Naive B cell (primary cell): Measurements from ENCODE around the gene LASP1. TPM values are rescaled to one million over a fixed set of nuclear protein-coding genes. Genes with fewer than 3 reads are reported as not detected.

Experiments
- ATAC-seq, 2 donors: fragments of 150-1000 bp; cut with Tn5 transposase; 2 replicates each; pipeline ENCODE4 v1.10.0; 2021; ENCODE audit warnings: low read depth in 2 of 2, mild to moderate bottlenecking in 2 of 2, moderate library complexity in 2 of 2
- DNase-seq: peaks from one replicate; pipeline ENCODE4 v3.0.0; 2022
- H3K27ac Mint-ChIP-seq, 6 donors: one replicate each; pipeline ENCODE4 v1.8.0; 2020 to 2022; ENCODE audit warnings: mild to moderate bottlenecking in 6 of 6, mixed read lengths in 6 of 6, moderate library complexity in 5 of 6, inconsistent platforms in 2 of 6
- H3K27me3 Mint-ChIP-seq, 3 donors: one replicate each; pipeline ENCODE4 v1.8.0; 2021 to 2022; ENCODE audit warnings: mixed read lengths in 3 of 3, mild to moderate bottlenecking in 1 of 3
- H3K36me3 Mint-ChIP-seq, 2 donors: one replicate each; pipeline ENCODE4 v1.8.0; 2020 to 2022; ENCODE audit warnings: mixed read lengths in 2 of 2, inconsistent platforms in 1 of 2, mild to moderate bottlenecking in 1 of 2
- H3K4me1 Mint-ChIP-seq, 3 donors: one replicate each; pipeline ENCODE4 v1.8.0; 2020 to 2022; ENCODE audit warnings: mixed read lengths in 3 of 3, inconsistent platforms in 1 of 3, mild to moderate bottlenecking in 1 of 3, moderate library complexity in 1 of 3
- H3K4me3 Mint-ChIP-seq, 8 donors: one replicate each; pipeline ENCODE4 v1.8.0; 2020 to 2022; ENCODE audit warnings: mild to moderate bottlenecking in 8 of 8, mixed read lengths in 8 of 8, moderate library complexity in 8 of 8, inconsistent platforms in 2 of 8
- H3K9me3 Mint-ChIP-seq, 7 donors: one replicate each; pipeline ENCODE4 v1.8.0; 2020 to 2022; ENCODE audit warnings: mixed read lengths in 7 of 7, mild to moderate bottlenecking in 5 of 7, inconsistent platforms in 2 of 7, moderate library complexity in 1 of 7
- polyA plus RNA-seq, 6 donors: library from polyadenylated mRNA; unstranded; fragments of 300-500 nt; fragmentation: Illumina TruSeq; gene quantifications; one replicate each; pipeline ENCODE4 v1.2.3, GENCODE V29; 2021; ENCODE audit warnings: low read depth in 6 of 6

Gene LASP1
- polyA plus RNA-seq, 6 donors from 2014 or later = 28.4 to 47.4 (median 41.8) TPM

- no peaks in the 10 kb centered on the region for H3K36me3 Mint-ChIP-seq
- peak overlapping the region; percentile 44 to 87 (median 69) for H3K27ac Mint-ChIP-seq
- no peaks in the 10 kb centered on the region for H3K9me3 Mint-ChIP-seq
- peaks cover 49 to 57% (median 50%) of the 10 kb centered on the region in 3 donors for H3K4me1 Mint-ChIP-seq
- ATAC-seq (no peak), DNase-seq (no peak)
- H3K4me3 Mint-ChIP-seq = peak overlapping the region in 3 of 8 donors; percentile 29 to 33 (median 30)
- no peaks in the 10 kb centered on the region for H3K27me3 Mint-ChIP-seq
These were observed 16.1 kb downstream of the LASP1 start for GRCh38 chr17:38885728-38886642.

- ATAC-seq (no peak), DNase-seq (no peak)
- Mint-ChIP-seq H3K4me3 (no peak overlapping the region), H3K27me3 (no peaks in the 10 kb centered on the region), H3K9me3 (no peaks in the 10 kb centered on the region), H3K4me1 (peaks cover 48 to 56% (median 51%) of the 10 kb centered on the region in 3 donors), H3K36me3 (no peaks in the 10 kb centered on the region), H3K27ac (peak overlapping the region in 5 of 6 donors; percentile 44 to 69 (median 65))
These were observed 16.8 kb downstream of the LASP1 start for GRCh38 chr17:38886643-38887010.

- ATAC-seq (no peak), DNase-seq (no peak)
- no peaks in the 10 kb centered on the region for H3K27me3 Mint-ChIP-seq
- H3K4me1 Mint-ChIP-seq = peaks cover 39 to 42% (median 40%) of the 10 kb centered on the region in 3 donors
- H3K27ac Mint-ChIP-seq = peak overlapping the region in 1 of 6 donors; percentile 52
- no peaks in the 10 kb centered on the region for H3K9me3 Mint-ChIP-seq
- no peaks in the 10 kb centered on the region for H3K36me3 Mint-ChIP-seq
- H3K4me3 Mint-ChIP-seq = no peak overlapping the region
These were observed 19.0 kb downstream of the LASP1 start for GRCh38 chr17:38888842-38889241.

GRCh38 chr17:38889745-38890409 is 20.0 kb downstream of the LASP1 start:
- Mint-ChIP-seq H3K27ac (peak overlapping the region; percentile 21 to 85 (median 76)), H3K4me1 (peaks cover 33 to 42% (median 38%) of the 10 kb centered on the region in 3 donors), H3K36me3 (no peaks in the 10 kb centered on the region), H3K9me3 (no peaks in the 10 kb centered on the region), H3K27me3 (no peaks in the 10 kb centered on the region), H3K4me3 (peak overlapping the region in 1 of 8 donors; percentile 6)
- no peak for DNase-seq
- no peak for ATAC-seq

GRCh38 chr17:38890410-38890746 is 20.5 kb downstream of the LASP1 start:
- Mint-ChIP-seq H3K27ac (peak overlapping the region in 2 of 6 donors; percentile 69 to 78), H3K4me3 (no peak overlapping the region), H3K9me3 (no peaks in the 10 kb centered on the region), H3K27me3 (no peaks in the 10 kb centered on the region), H3K4me1 (peaks cover 28 to 41% (median 33%) of the 10 kb centered on the region in 3 donors), H3K36me3 (no peaks in the 10 kb centered on the region)
- ATAC-seq (no peak), DNase-seq (no peak)

GRCh38 chr17:38891441-38891840 is 21.6 kb downstream of the LASP1 start:
- Mint-ChIP-seq H3K27ac (peak overlapping the region; percentile 63 to 94 (median 86)), H3K9me3 (no peaks in the 10 kb centered on the region), H3K4me1 (peaks cover 19 to 34% (median 22%) of the 10 kb centered on the region in 3 donors), H3K4me3 (peak overlapping the region in 5 of 8 donors; percentile 36 to 80 (median 58)), H3K27me3 (no peaks in the 10 kb centered on the region), H3K36me3 (no peaks in the 10 kb centered on the region)
- DNase-seq (no peak), ATAC-seq (peak; percentile 76 to 84)

GRCh38 chr17:38892083-38892482 is 22.2 kb downstream of the LASP1 start:
- H3K9me3 Mint-ChIP-seq = no peaks in the 10 kb centered on the region
- DNase-seq = no peak
- ATAC-seq = peak; percentile 76 to 77
- peak overlapping the region in 4 of 8 donors; percentile 36 to 80 (median 50) for H3K4me3 Mint-ChIP-seq
- no peaks in the 10 kb centered on the region for H3K27me3 Mint-ChIP-seq
- peaks cover 21 to 33% (median 21%) of the 10 kb centered on the region in 3 donors for H3K4me1 Mint-ChIP-seq
- H3K36me3 Mint-ChIP-seq = no peaks in the 10 kb centered on the region
- peak overlapping the region; percentile 66 to 94 (median 86) for H3K27ac Mint-ChIP-seq

- ATAC-seq = no peak
- no peaks in the 10 kb centered on the region for H3K36me3 Mint-ChIP-seq
- no peak for DNase-seq
- no peak overlapping the region for H3K4me3 Mint-ChIP-seq
- H3K4me1 Mint-ChIP-seq = peaks cover 23 to 36% (median 27%) of the 10 kb centered on the region in 3 donors
- peak overlapping the region in 4 of 6 donors; percentile 66 to 91 (median 80) for H3K27ac Mint-ChIP-seq
- no peaks in the 10 kb centered on the region for H3K27me3 Mint-ChIP-seq
- H3K9me3 Mint-ChIP-seq = no peaks in the 10 kb centered on the region
These were observed 22.8 kb downstream of the LASP1 start for GRCh38 chr17:38892620-38893019.

GRCh38 chr17:38893113-38893512 is 23.3 kb downstream of the LASP1 start:
- peaks cover 26 to 41% (median 31%) of the 10 kb centered on the region in 3 donors for H3K4me1 Mint-ChIP-seq

GRCh38 chr17:38893607-38894006 is 23.7 kb downstream of the LASP1 start:
- ATAC-seq = no peak

More at GRCh38 chr17:38893113-38893512, 23.3 kb downstream of the LASP1 start:
- no peak for DNase-seq
- Mint-ChIP-seq H3K4me3 (no peak overlapping the region), H3K27ac (peak overlapping the region in 2 of 6 donors; percentile 15 to 18), H3K36me3 (no peaks in the 10 kb centered on the region), H3K27me3 (no peaks in the 10 kb centered on the region), H3K9me3 (no peaks in the 10 kb centered on the region)
- ATAC-seq = no peak

GRCh38 chr17:38894276-38894675 is 24.4 kb downstream of the LASP1 start:
- no peaks in the 10 kb centered on the region for H3K9me3 Mint-ChIP-seq
- H3K36me3 Mint-ChIP-seq = no peaks in the 10 kb centered on the region
- DNase-seq (no peak), ATAC-seq (no peak)
- H3K27me3 Mint-ChIP-seq = no peaks in the 10 kb centered on the region
- peaks cover 37 to 53% (median 43%) of the 10 kb centered on the region in 3 donors for H3K4me1 Mint-ChIP-seq
- peak overlapping the region in 4 of 6 donors; percentile 30 to 90 (median 80) for H3K27ac Mint-ChIP-seq
- no peak overlapping the region for H3K4me3 Mint-ChIP-seq

More at GRCh38 chr17:38893607-38894006, 23.7 kb downstream of the LASP1 start:
- Mint-ChIP-seq H3K9me3 (no peaks in the 10 kb centered on the region), H3K36me3 (no peaks in the 10 kb centered on the region), H3K4me1 (peaks cover 31 to 46% (median 36%) of the 10 kb centered on the region in 3 donors), H3K27ac (peak overlapping the region in 2 of 6 donors; percentile 15 to 75), H3K27me3 (no peaks in the 10 kb centered on the region), H3K4me3 (no peak overlapping the region)
- no peak for DNase-seq

- no peaks in the 10 kb centered on the region for H3K27me3 Mint-ChIP-seq
- ATAC-seq (no peak), DNase-seq (no peak)
- H3K27ac Mint-ChIP-seq = peak overlapping the region; percentile 47 to 98 (median 74)
- H3K9me3 Mint-ChIP-seq = no peaks in the 10 kb centered on the region
- no peak overlapping the region for H3K4me3 Mint-ChIP-seq
- peaks cover 37 to 50% (median 50%) of the 10 kb centered on the region in 3 donors for H3K4me1 Mint-ChIP-seq
- no peaks in the 10 kb centered on the region for H3K36me3 Mint-ChIP-seq
These were observed 26.6 kb downstream of the LASP1 start for GRCh38 chr17:38896346-38896954.

- Mint-ChIP-seq H3K9me3 (no peaks in the 10 kb centered on the region), H3K27ac (peak overlapping the region; percentile 32 to 98 (median 79)), H3K36me3 (no peaks in the 10 kb centered on the region), H3K4me3 (peak overlapping the region in 2 of 8 donors; percentile 29 to 84), H3K4me1 (peaks cover 33 to 46% (median 44%) of the 10 kb centered on the region in 3 donors), H3K27me3 (no peaks in the 10 kb centered on the region)
- DNase-seq (no peak), ATAC-seq (no peak)
These were observed 27.3 kb downstream of the LASP1 start for GRCh38 chr17:38897176-38897575.
